Measurements from ENCODE around the gene PIAS1.
"Not testable (repeated sequence)": the region's sequence is repeated elsewhere in the genome, so short reads cannot be mapped to it uniquely, and the experiment has no call there.

The PIAS1 gene

DNA sequence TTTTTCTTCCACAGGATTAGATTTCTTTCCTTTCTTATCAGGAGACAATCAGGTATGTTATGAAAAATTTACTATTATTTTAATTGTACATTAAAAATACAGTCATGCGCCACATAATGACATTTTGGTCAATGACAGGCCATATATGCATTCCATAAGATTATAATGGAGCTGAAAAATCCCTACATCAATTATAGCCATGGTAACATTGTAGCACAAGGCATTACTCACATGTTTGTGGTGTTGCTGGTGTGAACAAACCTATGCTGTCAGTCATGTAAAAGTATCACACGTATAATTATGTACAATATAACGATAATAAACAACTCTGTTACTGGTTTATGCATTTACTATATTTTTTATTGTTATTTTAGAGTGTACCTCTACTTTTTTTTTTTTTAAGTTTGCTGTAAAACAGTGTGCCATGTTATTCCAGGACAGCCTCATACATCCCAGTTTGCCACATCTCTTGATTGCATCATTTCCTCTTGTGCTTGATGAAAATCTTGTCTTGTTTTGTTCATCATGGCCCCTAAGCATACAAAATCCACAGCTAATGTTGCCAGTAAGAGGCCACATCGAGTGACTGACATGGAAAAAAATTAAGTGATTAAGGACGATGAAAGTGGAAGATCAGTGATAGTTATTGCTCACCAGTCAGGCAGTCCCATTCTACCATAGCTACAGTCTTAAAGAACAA, 129.7 kb downstream of the PIAS1 start:
- no peak for DNase-seq (ENCODE audit: low spot score)

- no peak for DNase-seq (ENCODE audit: low spot score)
These were observed 130.7 kb downstream of the PIAS1 start for GRCh38 chr15:68184616-68185480.

DNA sequence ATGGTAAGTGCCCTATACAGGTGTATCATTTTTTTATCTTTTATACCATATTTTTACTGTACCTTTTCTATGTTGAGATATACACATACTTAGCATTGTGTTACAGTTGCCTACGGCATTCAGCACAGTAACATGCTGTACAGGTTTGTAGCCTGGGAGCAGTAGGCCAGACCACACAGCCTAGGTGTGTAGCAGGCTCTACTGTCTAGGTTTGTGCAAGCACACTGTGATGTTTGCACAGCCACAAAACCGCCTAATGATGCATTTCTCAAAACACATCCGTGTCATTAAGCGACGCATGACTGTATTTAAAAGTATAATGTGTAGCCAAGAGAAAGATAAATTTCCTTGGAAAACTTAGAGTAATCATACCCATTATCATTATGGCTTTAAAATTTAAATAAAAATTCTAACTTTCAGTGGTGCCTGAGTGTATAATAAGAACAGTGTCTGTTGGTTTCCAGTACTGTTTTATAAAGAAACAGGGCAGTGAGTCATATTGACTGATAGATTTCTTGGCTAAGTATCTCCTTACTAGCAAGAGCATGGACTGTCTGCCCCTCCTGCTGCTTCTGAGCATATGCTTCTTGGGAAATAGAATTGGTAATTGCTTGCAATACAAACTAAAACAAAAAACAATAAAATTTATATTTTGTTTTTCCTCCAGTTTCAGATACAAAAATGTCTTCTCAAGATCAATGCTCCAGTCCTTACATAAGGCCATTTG, 132.7 kb downstream of the PIAS1 start:
- peak; percentile 62 for DNase-seq (ENCODE audit: low spot score)

- DNase-seq (ENCODE audit: low spot score), result peak; percentile 79
These were observed 133.4 kb downstream of the PIAS1 start for GRCh38 chr15:68187559-68187958.

DNA sequence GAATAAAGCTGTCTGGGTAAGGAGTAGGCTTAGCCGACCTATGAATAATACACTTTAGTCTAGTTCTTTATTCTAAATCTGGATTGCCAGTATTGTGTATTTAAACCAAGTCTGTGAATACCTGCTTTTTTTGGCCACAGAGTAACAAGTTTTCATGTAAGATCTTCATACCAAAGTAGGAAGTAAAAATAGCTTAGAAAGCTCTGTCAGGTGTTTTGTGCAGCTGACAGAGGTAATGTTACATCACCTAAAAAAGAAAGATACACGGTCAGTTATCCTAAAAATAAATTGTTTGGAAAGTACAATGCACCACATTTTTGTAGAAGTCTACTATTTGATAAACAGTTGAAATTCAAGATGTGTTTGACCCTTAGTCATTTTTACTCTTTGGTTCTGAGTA, 134.5 kb downstream of the PIAS1 start:
- no peak for DNase-seq (ENCODE audit: low spot score)

DNA sequence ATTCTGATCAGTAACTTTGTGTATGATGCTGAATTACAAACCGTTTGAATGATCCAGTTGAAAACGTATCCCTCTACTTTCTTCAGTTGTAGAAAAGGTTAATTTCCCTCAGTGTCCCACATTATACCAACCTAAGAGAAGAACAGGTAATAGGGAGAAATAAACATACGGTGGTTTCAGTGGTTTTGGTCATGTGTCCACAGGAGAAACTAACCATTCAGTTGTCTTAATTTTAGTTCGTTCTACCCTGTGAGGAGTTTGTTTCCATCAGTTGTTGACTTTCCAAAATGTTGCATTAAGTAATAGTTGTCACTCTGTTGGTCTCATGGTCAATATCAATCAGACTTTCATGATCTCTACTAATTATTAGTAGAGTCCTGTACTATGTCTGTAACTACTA, 135.9 kb downstream of the PIAS1 start:
- DNase-seq (ENCODE audit: low spot score), result no peak

DNA sequence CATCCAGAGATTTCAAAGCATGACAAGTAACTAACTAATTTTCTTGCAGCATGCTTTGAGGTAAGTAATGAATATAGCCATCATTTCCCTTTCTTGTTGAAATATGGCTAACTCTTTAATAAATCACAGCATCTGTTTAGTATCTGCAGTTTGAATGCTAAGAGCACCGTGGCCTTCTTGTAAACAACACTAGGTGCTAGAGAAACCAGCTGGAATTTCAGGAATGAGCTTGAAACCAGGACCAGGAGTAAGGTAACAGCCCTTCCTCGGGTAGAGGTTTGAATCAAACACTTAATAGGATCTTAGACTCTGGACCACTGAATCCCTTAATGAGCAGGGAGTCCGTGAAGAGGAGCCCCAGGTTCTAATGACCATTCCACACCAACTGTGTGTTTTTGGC, 137.4 kb downstream of the PIAS1 start:
- no peak for DNase-seq (ENCODE audit: low spot score)

DNA sequence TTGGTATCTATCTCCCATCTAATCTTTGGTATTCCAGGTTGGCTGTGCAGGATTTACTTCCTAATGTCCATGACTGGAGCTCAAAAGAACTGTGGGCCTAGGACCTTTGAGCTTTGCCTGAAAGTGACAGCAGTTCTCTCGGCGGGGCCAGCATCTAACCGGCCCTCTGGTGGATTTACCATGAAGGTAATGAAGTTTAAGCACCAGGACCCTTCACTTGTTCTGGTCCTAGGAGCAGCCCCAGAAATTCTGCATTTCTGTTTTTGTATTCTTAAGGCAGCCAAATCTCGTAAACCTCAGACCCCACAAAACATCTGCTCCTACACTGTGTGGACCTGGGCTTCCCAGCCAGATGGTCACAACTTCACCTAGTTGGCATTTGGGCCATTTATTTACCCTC, 138.0 kb downstream of the PIAS1 start:
- no peak for DNase-seq (ENCODE audit: low spot score)

DNA sequence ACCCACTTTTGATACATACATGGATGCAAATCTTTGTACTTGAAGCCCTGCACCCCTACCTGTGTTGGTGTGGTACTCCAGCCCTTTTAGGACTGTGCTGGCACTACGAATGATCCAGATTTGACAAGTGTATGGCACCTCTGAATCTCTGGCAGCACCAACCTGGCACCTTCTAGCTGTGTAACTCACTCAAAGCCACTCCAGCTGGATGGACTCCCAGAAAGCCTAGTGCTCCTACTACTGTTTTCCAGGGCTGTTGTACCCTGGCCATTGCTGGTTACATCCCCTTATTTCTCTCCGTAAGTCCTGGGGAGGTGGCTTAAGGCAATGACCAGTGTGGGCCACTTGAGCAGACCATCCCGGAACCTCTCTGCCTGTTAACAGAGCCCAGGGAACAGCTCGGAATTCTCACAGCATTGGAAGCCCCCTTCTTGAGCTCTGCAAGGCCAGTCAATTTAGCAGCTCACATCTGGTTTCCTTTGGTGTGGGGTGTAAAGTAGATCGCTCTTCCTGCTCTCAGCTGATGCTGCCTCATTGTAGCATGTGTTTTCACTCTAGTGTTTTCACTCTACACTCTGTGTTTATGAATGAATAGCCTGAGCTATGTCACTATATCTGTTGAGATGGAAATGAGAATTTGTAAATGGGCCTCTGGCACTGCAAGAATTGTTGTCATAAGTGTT, 138.8 kb downstream of the PIAS1 start:
- no peak for DNase-seq (ENCODE audit: low spot score)

DNA sequence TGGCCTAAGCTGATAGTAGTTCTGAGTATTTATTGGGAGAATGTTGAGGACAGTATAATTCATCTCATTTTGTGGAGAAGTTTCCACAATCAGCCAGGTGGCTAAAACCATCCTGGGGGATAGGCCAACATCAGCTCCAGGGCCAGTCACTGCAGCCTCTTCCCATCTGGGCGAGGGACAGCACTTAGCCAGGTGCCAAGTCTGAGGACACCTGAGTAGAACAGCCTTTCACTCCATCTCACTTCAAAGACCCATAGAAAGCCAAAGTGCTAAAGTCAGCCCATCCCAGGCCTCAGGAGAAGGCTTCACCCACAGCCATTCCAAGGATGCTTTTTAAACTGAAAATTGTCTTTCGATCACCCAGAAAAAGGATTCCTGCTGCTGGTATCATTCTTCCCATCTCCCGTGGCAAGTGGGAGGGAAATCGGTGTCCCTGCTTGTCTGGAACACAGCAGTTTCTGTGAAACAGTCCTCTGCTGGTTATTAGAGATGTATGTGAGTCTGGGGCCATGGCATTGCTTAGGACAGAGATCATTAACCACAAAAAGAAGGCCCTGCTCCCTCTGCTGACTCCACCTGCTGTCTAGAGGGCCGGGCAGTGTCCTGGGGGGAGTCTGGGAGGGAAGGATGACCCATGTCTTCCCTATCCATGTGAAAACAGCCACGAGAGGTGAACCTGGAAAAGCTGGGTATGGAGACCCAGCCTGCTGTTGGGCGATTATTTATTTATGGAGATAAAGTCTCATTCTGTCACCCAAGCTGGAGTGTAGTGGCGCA, 141.4 kb downstream of the PIAS1 start:
- no peak for DNase-seq (ENCODE audit: low spot score)

GRCh38 chr15:68196445-68197169, 142.5 kb downstream of the PIAS1 start:
- no peak for DNase-seq (ENCODE audit: low spot score)

DNA sequence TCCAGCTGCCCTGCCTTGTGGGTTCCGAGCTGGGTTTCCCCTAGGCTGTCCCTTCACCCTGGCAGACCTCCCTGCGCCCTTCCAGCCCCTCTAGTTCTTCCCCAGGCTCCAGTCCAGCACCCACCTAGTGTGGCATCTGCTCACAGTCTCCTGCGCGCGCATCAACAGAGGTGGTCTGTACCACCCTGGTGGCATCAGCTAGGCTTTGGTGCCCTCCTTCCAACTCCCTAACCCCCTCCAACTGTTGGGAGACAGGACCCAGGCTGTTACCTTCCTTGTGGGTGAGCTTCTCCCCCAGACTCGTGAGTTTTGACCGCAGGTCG, 143.0 kb downstream of the PIAS1 start:
- DNase-seq (ENCODE audit: low spot score), result no peak

GRCh38 chr15:68197661-68198437, 143.7 kb downstream of the PIAS1 start:
- DNase-seq (ENCODE audit: low spot score), result no peak

GRCh38 chr15:68199340-68199739, 145.2 kb downstream of the PIAS1 start:
- no peak for DNase-seq (ENCODE audit: low spot score)

DNA sequence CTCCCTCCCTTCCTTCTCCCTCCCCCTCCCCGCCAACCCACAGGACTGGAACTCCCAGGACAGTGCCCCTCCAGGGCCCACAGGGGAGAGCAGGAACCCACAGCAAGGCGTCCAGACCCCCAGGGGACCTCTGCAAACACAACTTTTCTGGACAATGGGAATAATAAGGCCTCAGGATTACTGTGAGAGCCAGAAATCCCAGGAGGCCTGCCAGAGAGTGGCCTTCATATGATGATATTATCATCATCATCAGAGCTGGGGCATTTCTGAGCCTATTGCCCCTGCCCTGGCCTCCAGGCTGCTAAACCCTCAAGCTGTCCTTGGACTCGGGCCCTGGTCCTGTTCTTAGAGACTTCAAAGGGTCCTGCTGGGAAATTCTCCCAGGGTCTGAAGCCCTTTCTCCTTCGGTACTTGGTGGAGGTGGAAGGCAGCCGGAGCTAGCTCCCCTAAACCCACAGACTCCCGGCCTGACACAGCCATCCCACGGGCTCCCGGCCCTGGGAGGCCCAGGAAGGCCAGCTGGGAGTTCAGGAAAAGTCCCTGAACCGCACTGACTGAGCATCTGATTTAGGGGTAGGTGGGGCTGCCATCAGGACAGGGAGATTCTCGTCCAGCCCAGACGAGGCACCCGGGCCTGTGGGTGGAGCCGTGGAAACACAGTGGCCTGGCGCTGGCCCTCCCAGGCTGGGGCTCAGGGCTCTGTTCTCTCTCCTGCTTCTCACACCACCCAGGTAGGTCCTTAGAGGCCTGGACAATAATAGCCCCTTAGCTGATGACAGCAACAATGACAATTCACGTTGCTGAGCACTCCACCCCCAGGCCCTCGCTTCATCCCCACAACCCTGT, 146.1 kb downstream of the PIAS1 start:
- no peak for DNase-seq (ENCODE audit: low spot score)

- no peak for DNase-seq (ENCODE audit: low spot score)
These were observed 147.2 kb downstream of the PIAS1 start for GRCh38 chr15:68201153-68201878.

DNA sequence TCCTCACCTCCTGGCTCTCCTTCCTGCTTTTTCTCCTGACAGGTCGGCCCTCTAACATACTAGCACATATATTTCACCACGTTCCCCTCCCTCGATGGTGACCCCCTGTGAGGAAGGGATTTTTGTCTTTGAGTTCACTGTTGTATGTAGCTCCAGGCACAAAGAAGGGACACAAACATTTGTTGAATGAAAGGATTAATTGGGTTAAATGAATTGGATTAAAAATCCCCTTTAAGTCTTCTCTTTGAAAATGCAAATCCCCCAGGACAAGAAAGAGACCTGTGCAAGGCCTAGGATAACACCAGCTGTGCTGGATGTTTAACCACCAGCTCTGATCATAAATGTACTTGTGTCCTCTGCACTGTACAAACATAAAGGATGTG, 147.8 kb downstream of the PIAS1 start:
- no peak for DNase-seq (ENCODE audit: low spot score)

DNA sequence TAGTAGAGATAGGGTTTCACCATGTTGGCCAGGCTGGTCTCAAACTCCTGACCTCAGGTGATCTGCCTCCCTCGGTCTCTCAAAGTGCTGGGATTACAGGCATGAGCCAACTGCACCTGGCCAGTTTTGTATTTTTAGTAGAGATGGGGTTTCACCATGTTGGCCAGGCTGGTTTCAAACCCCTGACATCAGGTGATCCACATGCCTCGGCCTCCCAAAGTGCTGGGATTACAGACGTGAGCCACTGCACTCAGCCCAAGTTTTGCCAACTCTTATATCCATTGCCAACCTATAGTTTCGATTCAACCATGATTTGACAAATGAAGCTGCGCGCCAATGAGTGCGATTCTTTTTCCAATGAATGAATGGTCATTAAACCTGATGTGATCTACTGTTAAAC, 148.9 kb downstream of the PIAS1 start:
- DNase-seq (ENCODE audit: low spot score), result not testable (repeated sequence)

GRCh38 chr15:68203486-68203885, 149.4 kb downstream of the PIAS1 start:
- DNase-seq (ENCODE audit: low spot score), result no peak
